NCI-H446 treated with DMSO at 0.1 percent for 48 hours (cell line): Measurements from ENCODE around the gene TMEM255B.
"Not testable (repeated sequence)": the region's sequence is repeated elsewhere in the genome, so short reads cannot be mapped to it uniquely, and the experiment has no call there.

Source experiments
- DNase-seq: peaks from one replicate; lab custom pipeline; 2025; lab: John Stamatoyannopoulos, UW

Gene TMEM255B

DNA sequence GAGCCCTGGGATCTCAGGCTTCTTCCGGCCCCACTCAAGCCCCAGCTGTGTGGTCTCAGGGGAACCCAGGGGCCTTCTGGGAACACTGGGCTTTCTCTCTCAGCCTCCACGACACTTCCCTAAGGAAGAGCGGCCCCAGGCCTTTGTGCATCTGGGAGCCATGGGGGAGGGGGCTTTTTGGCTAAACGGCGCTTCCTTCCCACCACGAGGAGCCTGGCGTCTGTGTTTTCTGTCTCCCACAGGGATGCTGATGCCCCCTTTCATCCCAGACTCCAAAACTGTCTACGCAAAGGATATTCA is 24.2 kb upstream of the TMEM255B start:
- no peak for DNase-seq

DNA sequence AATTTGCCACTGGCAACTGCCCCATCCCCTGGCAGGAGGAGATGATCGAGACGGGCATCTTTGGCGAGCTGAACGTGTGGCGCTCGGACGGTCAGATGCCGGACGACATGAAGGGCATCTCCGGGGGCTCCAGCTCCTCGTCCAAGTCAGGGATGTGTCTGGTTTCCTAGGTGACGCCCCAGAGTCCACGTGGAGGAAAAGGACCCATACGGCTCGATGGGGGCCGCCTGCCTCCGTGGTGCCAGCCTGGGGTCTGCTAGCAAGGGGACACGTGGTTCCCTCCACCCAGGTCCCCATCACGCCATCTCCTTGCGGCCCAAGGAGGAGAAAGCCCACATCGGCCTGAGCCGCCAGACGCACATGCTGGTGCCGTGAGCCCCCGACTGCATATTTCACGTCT is 23.8 kb upstream of the TMEM255B start:
- no peak for DNase-seq

DNA sequence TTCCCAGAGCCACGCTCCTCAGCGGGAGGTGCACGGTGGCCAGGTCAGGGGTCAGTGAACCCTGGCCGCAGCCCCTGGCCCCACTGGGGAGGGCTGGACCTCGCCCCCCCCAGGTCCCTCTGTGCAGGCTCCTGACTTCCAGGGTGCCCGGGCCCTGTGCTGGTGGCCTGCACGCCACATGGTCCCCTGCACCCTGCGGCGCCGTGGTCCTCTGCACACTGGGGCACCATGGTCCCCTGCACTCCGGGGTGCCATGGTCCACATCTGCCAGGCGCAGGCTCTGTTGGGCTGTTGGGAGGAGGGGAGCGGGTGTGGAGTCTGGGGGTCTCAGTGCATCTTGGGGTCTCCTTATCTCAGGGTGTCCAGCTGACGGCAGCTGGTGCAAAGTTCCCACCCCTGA is 23.3 kb upstream of the TMEM255B start:
- DNase-seq, result no peak

DNA sequence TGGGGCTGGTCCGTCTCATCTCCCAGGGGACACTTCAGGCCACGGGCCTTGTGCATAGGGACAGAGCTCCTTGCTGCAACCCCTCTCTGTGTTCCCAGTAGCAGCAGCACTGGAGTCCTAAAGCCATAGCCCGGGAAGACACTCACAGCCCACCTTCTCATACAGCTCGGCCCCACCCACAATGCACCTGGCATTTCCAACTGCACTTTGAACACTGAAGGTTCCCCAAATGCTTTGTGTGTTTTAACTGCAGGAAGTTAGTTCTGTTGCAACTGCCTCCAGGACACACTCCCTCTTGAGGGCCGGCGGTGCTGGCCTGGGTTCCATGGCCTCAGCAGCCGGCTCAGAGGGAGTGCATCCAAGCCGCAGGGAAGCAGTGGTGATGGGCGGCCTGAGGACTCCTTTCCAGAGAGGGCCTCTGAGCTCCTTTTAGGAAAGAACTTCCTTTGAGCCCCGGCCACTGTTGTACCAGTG is 22.7 kb upstream of the TMEM255B start:
- DNase-seq, result no peak

DNA sequence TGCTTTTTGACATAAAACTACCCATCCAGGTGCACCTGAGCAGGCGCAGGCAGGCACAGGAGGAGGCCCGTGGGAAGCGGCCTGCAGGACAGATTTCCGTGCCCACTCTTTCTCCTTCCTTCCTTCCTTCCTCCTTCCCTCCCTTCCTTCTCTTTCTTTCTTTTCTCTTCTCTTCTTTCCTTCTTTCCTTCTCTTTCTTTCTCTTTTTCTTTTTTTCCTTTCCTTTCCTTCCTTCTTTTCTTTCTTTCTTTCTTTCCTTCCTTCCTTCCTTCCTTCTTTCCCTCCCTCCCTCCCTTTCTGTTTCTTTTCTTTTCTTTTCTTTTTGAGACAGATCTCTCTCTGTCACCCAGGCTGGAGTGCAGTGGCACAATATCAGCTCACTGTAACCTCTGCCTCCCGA is 21.2 kb upstream of the TMEM255B start:
- DNase-seq, result no peak

DNA sequence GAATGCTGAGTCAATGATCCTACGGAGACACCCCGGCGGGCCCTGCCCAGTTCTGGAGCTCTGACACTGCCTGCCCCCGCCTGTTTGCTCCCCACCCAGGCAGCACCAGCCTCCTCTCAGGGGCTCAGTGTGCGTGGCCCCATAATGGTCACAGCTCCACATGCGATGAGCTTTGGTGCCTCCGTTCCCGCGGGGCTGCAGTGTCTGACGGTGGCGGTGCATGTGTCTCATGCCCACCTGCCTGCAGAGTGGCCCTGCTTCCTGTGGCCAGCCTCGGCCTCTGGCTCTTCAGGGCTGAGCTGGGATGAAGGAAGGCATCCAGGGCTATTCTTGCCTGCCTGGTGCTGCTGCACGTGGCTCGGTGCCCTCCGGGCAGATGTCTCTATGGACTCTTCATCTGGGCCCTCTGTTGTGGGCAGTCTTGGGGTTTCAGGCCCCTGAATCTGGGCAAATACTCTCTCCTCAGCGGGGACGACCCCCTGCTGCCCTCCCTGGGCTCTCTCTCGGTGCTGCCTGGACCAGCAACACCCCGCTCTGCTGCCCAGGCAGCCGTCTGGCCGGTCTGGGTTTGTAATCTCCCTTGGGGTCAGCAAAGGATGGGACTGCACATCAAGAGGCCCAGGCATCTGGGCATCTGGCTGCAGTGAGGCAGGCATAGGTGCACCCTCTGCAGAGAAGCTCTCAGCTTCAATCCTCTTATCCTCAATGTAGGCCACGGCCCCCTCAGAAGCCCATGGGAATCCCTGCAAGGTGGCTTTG is 19.3 kb upstream of the TMEM255B start:
- no peak for DNase-seq

DNA sequence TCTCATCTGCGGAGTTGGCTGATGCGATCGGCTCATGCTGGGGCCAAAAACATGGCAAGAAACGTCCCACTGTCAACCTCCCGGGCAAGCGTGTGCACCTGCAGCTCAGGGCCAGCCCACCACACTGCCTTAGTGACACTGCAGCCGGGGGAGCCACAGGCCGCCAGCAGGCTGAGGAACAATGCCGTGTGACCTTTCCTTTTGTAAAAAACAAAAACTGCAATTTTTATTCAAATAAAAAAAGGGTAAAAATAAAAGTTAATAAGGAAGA is 18.8 kb upstream of the TMEM255B start:
- DNase-seq, result no peak

DNA sequence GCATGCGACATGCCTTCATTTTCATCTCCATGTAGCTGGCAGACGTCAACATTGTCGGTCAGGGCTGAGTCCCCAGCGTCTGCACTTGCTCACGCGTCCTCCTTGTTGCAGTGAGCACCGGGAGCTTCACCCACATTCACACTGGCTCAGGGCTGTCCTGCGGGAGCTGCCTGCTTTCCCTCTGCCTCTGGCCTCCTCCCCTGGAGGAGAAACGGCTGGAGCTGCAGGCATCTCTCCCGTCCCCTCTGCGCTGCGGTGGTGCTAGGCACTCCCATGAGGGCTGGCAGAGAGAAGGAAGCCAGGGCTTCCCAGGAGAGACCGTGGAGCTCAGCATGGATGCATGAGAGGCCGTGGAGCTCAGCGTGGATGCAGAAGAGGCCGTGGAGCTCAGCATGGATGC is 18.4 kb upstream of the TMEM255B start:
- DNase-seq, result no peak

DNA sequence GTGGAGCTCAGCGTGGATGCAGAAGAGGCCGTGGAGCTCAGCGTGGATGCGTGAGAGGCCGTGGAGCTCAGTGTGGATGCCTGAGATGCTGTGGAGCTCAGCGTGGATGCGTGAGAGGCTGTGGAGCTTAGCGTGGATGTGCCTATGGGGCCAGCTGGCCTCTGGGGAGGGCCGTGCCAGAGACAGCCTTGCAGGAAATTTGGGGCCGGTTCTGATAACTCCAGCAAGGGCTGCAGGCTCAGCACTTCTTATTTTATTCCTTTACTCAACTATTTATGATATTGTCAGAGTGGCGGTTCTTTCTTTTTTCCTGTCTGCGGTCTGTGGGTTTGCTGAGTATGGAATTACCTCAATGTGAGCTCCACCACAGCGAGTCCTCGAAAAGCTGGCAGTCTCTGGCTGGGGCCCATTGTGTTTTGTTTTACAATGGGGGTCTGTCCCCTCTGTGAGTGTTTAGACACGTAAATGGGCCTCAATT is 17.8 kb upstream of the TMEM255B start:
- no peak for DNase-seq

DNA sequence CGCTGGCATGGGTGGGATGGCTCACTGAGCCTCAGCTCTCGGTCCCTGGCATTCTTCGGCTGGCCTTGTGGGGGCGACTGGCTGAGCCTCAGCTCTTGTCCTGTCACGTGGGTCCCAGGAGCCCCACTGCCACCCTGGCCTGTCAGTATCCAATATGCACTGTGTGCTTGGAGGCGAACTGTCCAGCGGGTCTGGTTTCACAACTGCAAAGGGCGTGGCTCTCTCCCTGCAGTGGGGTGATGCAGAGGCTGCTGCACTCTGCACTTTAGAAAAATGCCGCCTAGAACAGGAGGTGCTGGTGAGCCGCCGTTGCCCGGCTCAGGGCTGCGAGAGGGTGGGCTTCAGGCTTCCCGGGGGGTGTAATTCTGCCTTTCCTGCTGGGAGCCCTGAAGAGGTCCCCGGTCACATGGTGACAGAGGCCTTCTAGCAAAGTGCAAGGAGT is 17.0 kb upstream of the TMEM255B start:
- no peak for DNase-seq

DNA sequence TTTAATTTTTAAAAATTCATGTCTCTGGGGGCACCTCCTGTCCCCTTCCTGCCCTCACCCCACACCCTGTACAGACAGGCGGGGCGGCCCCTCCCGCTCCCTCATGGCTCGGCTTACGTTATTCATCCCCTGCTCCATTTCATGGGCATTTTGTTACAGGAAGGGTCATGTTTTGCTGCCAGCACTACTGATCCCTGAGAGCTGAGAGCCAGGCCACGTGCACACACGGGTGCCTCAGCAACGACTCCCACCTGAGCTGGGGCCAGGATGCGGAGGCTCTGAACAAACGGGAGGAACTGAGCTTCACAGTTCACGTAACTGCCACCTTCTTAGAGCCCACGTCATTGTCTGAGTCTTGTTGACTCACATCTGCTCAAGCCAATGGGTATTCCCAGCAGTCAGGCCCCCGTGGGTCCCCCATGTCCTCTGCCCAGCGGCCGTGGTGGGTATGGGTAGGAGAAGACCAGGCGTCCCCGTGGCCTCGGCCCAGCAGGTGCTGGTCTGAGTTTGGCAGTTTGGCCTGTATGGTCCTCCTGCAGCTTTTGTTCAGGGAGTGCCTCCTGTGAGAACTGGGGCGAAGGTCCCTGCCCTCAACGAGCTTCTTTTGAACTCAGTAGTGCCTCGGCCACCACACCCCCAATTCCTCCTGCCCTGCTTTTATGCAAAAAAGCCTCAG is 16.4 kb upstream of the TMEM255B start:
- no peak for DNase-seq

DNA sequence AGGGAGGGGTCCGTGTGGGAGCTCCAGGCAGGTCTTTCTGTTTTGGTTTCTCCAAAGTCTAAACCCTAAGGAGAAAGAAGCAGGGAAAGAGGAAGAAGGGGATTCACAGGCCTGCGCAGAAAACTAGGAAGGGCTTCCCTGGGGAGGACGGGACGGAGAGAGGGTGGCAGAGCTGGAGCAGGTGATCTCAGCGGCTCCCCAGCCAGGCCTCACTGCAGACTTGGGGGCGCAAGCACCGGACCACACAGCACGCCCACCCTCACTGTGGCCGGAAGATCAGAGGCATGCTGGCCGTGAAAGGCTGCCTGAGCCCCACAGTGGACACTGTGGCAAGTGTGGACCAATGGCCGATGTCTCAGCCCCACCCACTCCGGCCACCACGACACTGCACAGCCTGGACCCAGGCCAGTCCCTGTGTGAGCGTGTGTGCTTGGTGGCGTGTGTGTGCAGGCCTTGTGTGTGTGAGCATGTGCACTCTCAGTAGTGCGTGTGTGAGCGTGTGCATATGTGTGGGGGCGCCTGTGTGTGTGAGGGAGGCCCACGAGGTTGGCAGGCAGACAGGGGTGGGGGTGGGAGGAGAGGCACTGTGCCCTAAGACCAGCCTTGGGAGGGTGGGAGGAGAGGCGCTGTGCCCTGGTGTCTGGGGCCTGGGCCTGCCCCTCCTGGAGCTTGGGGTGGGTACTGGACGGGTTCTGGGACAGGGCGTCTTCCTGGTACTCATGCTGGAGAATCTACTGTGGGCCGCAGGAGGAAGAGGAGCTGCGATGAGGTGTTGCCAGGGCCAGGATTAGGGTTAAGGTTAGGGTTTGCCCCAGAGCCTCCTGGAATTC is 15.4 kb upstream of the TMEM255B start:
- DNase-seq, result no peak

DNA sequence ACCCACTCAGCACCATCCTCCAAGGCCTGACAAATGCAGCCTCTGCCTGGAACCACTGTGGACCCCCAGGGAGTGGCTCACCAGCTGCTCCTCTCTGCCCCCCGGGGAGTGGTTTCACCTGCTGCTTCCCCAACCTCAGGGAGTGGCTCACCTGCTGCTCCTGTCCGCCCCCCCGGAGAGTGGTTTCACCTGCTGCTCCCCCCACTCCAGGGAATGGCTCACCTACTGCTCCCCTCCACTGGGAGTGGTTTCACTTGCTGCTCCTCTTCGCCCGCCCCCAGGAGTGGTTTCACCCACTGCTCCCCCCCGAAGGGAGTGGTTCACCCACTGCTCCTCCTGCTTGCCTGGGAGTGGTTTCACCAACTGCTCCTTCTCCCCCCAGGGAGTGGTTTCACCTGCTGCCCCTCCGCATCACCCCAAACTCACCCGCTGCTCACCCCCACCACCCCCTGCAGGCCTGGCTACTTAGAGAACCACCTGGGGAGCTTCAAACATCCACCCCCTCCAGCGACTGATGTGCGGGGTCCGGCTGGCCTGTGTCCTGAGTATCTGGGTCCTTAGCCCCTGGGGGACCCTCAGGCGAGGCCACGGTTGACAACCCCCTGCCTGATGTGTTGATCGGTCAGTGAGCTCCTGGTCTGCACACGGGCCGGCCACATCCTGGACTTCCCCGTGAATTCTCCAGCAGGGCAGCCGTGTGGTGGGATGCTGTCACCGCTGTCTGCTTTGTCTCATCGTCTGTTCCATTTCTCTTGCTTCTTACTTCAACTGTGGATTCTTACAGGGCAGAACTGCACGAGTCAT is 14.6 kb upstream of the TMEM255B start:
- no peak for DNase-seq

DNA sequence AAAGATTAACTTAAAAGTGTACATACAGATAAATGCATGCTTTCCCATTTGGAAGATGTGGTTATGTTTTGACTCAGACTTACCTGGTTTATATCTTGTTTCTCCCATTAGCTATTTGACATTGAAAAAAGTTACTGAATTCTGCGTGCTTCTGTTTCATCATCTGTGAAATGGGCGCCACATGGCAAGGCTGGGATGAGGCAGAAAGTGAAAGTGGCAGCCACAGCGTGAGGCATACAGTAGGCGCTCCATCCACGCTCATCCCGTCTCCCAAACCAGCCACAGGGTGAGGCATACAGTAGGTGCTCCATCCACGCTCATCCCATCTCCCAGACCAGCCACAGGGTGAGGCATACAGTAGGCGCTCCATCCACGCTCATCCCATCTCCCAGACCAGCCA is 14.0 kb upstream of the TMEM255B start:
- no peak for DNase-seq

DNA sequence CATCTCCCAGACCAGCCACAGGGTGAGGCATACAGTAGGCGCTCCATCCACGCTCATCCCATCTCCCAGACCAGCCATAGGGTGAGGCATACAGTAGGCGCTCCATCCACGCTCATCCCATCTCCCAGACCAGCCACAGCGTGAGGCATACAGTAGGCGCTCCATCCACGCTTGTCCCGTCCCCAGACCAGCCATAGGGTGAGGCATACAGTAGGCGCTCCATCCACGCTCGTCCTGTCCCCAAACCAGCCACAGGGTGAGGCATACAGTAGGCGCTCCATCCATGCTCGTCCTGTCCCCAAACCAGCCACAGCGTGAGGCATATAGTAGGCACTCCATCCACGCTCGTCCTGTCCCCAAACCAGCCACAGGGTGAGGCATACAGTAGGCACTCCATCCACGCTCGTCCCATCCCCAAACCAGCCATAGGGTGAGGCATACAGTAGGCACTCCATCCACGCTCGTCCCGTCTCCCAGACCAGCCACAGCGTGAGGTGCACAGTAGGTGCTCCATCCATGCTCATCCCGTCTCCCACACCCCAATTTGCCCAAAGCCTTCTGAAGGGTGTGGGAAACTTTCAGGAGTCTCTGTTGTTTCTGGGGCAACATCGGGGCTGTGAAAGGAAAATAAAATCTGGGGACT is 13.4 kb upstream of the TMEM255B start:
- DNase-seq, result not testable (repeated sequence)

DNA sequence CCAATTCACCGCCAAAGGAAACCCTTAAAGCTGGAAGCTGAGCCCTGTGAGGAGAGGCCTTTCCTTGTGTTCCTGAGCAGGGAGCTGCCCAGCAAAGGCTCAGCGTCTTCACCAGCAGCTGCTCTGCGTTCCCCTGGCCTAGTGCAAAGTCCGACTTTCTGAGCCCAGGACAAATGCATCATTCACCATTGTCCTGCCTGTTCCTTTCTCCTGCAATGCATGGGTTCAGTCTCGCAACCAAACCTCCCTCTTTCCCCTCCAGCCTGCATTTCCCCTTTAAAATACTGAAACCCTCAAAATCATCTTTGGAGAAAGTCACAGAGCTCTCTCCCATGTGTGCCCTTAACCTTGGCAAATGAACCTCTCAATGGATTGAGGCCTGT is 12.9 kb upstream of the TMEM255B start:
- no peak for DNase-seq

DNA sequence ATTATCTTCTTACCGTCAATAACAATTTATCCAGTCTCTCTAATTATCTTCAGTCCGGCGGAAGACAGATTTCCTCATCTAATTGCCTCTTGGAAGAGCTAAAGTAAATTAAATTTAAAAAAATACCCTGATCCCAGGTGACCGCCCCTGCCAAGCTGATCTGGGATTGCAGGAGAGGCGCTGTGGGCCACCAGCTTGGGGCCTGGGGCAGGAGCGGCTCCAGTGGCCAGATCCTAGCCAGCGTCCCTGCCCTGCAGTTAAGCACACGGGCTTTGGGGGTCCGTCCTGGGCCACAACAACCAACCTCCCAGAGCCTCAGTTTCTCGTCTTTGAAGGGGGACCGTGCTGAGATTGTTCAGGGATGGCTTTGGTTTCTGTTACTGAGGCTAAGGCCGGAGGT is 12.4 kb upstream of the TMEM255B start:
- DNase-seq, result no peak

DNA sequence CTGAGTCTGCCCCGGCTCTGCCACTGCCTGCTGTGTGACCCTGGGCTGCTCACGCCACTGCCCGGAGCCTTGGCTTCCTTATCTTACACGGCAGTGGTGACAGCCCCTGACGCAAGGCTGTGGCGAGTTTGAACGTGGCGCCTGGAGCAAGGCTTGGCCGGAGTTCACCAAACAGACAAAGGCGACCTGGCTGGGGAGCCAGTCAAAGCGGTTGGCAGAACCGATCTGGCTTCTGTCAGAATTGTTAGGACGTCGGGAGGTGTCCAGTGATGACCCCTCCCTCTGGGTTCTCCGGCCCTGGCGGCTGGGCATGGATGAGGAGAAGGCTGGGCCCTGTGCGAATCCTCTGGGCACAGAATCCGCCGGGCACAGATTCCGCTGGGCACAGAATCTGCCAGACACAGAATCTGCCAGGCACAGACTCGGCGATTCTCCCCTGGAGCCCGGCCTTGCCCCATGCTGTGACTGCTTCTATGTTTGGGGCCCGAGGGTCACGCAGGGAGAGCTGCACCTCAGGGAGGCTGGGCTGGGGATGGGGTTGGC is 11.7 kb upstream of the TMEM255B start:
- no peak for DNase-seq

DNA sequence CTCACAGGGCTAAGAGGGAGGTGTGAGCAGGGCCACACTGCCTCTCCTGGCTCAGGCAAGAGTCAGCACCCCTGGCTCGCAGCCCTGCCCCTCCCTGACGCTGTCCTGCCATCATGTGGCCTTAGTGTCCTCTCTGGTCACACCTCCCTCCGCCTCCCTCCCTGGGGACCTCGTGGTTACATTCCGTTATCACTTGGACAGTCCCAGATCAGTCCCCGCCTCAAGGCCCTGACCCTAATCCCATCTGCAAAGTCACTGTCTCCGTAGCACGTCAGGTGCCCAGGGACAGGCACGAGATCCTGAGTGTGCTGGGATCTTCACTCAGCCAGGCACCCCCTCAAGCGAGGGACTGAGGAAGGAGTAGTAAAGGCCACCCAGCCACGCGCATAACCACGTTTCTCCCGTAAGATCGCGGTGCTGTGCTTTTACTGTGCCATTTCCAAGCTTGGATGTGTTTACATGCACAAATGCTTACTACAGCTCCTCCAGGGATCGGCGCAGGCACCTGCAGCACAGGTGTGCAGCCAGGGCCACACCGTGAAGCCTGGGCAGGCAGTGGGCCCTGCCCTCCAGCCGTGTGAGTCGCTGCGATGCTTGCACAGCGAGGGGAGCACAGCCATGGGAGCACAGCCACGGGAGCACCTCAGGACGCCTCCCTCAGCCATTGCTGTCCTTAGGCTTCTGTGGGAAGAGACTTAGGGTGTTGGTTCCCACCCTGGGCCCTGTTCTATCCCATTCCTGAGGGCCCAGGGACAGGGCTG is 10.7 kb upstream of the TMEM255B start:
- no peak for DNase-seq

DNA sequence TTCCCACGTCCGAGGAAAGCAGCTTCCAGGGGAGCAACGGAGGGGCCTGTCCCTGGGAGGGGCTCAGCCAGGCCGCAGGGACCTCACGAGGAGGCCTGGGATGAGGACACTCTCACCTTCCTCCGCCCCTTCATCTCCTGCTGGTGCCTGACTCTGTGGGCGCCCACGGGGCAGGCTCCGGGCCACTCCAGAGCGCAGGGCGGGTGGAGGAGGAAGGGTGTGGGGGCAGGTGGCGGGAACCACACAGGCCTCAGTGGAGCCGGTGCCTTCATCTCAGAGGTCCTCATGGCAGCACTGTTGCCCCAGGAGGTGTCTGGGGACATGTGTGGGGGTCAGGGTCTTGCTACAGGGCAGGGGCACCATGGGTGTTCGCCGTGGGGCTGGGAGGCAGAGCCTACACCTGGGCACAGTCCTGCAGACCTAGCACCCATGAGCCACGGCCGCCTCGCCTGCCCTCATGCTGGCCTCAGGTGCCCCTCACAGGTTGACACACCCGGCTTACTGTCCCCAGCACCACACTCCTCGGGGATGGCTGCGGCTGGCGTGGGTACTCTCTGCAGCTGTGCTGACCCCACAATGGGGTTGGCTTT is 10.1 kb upstream of the TMEM255B start:
- no peak for DNase-seq
